Measurements from ENCODE around the gene ENKUR. TPM values are rescaled to one million over a fixed set of nuclear protein-coding genes. Genes with fewer than 3 reads are reported as not detected.
A peak's percentile ranks its signal among the peaks of the same experiment; 100 is the strongest.
"Not testable (repeated sequence)": the region's sequence is repeated elsewhere in the genome, so short reads cannot be mapped to it uniquely, and the experiment has no call there.

The ENKUR gene
- total and polyA plus RNA-seq, 5 experiments from 2014 or later: not detected

DNA sequence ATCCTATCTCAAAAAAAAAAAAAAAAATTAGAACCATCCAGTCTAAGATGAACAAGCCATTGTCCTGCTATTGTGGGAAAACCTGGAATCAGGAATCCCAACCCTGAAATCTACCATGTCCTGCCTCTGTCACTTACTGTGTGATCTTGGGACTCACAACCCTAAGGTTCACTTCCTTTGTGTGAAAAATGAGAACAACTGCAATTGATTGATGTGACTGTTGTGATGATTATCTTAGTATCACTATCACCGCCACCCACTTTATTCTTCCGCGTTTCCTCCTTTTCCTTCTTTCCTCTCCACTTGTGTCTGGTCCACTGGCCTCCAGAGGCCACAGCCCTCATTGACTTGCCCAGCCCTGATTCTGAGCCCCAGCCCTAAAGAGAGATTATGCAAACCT, 50.9 kb downstream of the ENKUR start:
- no peak overlapping the region for H3K4me3 Mint-ChIP-seq

DNA sequence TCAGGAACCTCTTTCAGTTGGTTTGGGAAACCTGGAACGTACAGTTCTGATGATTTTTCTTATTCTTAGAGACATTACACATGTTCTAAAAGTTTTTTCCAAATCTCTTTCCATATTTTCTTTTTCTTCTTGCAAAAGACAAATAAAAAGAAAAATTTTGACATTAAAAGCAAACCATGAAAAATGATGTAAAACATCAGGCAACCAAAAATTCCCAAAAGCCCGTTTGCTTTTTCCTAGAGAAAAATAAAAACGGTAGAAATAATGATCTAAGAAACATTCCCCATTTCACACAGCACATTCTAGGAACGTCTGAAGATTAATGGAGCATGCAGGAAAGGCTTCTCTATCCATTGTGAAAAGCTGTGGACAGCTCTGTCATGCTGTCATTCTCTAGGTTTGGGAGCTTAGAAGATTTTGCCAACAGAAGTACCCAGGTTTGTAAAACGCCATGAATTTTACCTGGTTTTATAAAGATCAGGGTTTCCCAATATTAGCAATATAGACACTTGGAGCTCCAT, 52.4 kb downstream of the ENKUR start:
- Mint-ChIP-seq H3K27ac (no peak overlapping the region), H3K4me1 (peaks cover 0 to 2% (median 0%) of the 10 kb centered on the region in 4 donors), H3K36me3 (no peaks in the 10 kb centered on the region), H3K4me3 (no peak overlapping the region), H3K27me3 (no peaks in the 10 kb centered on the region), H3K9me3 (no peaks in the 10 kb centered on the region)
- ATAC-seq: no peak
- POLR2A ChIA-PET: no interaction called here
- DNase-seq: no peak

More for the DNA sequence above, 50.9 kb downstream of the ENKUR start:
- Mint-ChIP-seq H3K4me1 (peaks cover 0 to 2% (median under 1%) of the 10 kb centered on the region in 4 donors), H3K27me3 (no peaks in the 10 kb centered on the region), H3K36me3 (no peaks in the 10 kb centered on the region), H3K27ac (no peak overlapping the region), H3K9me3 (no peaks in the 10 kb centered on the region)
- DNase-seq (no peak), ATAC-seq (no peak)
- POLR2A ChIA-PET: no interaction called here

DNA sequence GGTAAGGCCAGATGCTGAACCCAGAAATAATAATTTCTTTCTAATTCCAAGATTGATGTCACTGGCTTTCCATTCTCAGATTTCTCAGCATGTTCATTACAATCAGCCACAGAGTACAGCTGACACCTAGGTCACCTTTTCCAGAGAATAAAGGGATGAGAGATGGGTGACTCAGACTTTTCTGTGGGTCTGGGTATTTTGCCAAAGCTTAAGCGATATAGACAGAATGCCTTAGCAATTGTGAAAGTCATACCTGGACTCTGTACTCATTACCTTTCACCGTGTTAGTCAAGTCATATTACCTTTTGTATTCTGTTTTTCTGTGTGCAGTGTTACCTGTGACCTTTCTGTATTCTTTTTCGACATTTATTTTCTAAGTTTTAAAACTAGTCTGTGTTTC, 53.0 kb downstream of the ENKUR start:
- DNase-seq: no peak
- peaks cover 0 to 2% (median 0%) of the 10 kb centered on the region in 4 donors for H3K4me1 Mint-ChIP-seq
- no peaks in the 10 kb centered on the region for H3K27me3 Mint-ChIP-seq
- POLR2A ChIA-PET: no interaction called here
- no peak for ATAC-seq
- no peaks in the 10 kb centered on the region for H3K9me3 Mint-ChIP-seq
- H3K27ac Mint-ChIP-seq: no peak overlapping the region
- H3K36me3 Mint-ChIP-seq: no peaks in the 10 kb centered on the region
- no peak overlapping the region for H3K4me3 Mint-ChIP-seq

DNA sequence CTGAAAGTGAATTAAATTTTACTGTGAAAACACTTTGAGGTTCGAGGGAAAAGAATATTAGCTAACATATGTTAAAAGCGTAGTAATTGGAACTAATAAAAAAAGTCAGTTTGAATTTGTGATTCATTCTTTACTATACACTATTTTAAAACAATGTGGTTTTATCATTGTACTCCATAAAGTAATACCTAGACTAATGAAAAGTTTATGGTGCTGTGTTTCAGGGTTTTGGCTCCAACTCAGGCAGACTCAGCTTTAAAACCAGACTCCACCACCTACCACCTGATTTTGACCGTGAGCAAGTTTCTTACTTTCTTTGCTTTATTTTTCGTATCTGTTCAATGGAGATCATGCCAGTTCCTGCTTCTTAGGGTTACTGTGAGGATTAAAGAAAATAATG, 54.4 kb downstream of the ENKUR start:
- no peaks in the 10 kb centered on the region for H3K9me3 Mint-ChIP-seq
- no peak overlapping the region for H3K4me3 Mint-ChIP-seq
- H3K27ac Mint-ChIP-seq: no peak overlapping the region
- POLR2A ChIA-PET: no interaction called here
- H3K4me1 Mint-ChIP-seq: peaks cover 0 to 2% (median 0%) of the 10 kb centered on the region in 4 donors
- no peaks in the 10 kb centered on the region for H3K27me3 Mint-ChIP-seq
- DNase-seq (no peak), ATAC-seq (no peak)
- no peaks in the 10 kb centered on the region for H3K36me3 Mint-ChIP-seq

DNA sequence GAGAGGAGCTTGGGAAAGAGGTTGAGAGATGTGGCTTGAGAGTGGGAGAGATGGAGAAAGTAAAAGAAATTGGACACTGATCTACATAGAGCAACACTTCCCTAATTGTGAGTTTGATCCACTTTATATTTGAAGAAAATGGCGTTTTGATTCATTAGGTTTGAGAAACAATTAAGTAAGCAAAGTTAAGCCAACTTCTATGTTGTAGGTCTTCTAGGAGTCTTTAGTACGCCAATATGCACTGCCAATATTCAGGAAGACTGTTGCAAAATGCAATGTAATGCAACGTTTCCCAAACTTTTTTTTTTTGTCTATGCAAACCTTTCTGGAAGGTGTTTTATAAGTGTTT, 56.6 kb downstream of the ENKUR start:
- DNase-seq: no peak
- H3K36me3 Mint-ChIP-seq: no peaks in the 10 kb centered on the region
- ATAC-seq: no peak
- no peaks in the 10 kb centered on the region for H3K9me3 Mint-ChIP-seq
- H3K27ac Mint-ChIP-seq: no peak overlapping the region
- POLR2A ChIA-PET: no interaction called here
- no peak overlapping the region for H3K4me3 Mint-ChIP-seq
- H3K4me1 Mint-ChIP-seq: peaks cover 0 to 2% (median 0%) of the 10 kb centered on the region in 4 donors
- H3K27me3 Mint-ChIP-seq: no peaks in the 10 kb centered on the region

DNA sequence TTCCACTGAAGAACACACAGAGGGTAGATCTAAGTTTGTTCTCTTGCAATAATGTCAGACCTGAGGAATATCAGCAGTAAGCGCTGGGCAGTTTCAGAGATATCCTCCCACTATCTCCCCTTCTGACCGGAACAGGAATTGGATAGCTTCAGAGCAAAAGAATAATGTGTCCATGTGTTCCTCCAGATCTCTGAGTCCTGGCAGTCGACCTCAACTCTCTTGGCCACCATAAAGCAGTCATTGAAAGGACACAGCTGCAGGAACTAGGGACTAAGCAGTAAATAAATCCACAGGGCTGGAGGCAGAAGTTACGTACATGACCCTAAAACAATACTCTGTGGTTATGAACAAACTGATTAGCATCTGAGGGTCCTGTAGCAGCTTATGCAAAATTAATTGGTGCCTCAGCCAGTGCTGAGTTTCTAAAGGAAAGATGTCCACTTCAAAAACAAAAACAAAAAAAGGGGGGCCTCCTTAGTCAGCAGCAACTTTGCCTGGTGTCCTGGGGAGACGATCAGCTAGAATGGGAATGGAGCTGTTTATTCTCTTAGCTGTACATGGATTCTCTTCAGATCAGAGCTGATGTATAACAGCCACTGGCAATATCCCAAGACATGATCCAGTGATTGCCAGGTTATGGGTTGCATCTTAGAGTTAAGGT, 57.1 kb downstream of the ENKUR start:
- POLR2A ChIA-PET: no interaction called here
- no peak overlapping the region for H3K4me3 Mint-ChIP-seq
- no peak overlapping the region for H3K27ac Mint-ChIP-seq
- peaks cover 0 to 2% (median under 1%) of the 10 kb centered on the region in 4 donors for H3K4me1 Mint-ChIP-seq
- no peaks in the 10 kb centered on the region for H3K27me3 Mint-ChIP-seq
- H3K36me3 Mint-ChIP-seq: no peaks in the 10 kb centered on the region
- no peaks in the 10 kb centered on the region for H3K9me3 Mint-ChIP-seq
- DNase-seq (no peak), ATAC-seq (no peak)

DNA sequence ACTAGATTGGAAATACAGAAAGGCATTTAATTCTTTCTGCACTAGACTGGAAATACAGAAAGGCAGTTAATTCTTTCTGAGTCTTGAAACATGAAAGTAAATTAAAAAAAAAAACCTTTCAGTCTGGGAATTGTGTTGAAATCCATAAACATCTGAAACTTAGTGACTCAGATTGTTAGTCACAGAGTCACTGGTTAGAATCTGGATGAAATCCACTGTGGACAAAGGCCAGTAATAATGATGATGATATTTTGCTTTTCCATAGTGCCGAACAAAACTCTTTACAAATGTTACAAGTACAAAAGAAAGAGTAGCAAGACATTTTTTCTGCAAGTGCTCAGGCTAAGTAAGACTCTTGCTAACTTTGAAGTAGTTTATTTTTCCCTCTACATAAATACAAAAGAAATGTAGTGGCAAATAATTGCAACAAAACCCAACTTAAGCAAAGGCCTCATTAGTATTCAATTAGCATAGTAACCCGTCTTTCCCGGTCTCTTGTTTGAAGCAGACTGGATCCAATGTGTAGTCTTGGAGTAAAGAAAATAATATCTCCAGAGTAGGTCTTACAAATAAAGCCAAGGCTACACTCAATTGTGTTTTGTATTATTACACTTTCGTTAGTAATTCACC, 57.8 kb downstream of the ENKUR start:
- POLR2A ChIA-PET: no interaction called here
- ATAC-seq (no peak), DNase-seq (no peak)
- H3K36me3 Mint-ChIP-seq: no peaks in the 10 kb centered on the region
- peaks cover 0 to 4% (median 0%) of the 10 kb centered on the region in 5 donors for H3K27me3 Mint-ChIP-seq
- no peak overlapping the region for H3K27ac Mint-ChIP-seq
- H3K9me3 Mint-ChIP-seq: no peaks in the 10 kb centered on the region
- no peak overlapping the region for H3K4me3 Mint-ChIP-seq
- peaks cover 2 to 7% (median 4%) of the 10 kb centered on the region in 4 donors for H3K4me1 Mint-ChIP-seq

DNA sequence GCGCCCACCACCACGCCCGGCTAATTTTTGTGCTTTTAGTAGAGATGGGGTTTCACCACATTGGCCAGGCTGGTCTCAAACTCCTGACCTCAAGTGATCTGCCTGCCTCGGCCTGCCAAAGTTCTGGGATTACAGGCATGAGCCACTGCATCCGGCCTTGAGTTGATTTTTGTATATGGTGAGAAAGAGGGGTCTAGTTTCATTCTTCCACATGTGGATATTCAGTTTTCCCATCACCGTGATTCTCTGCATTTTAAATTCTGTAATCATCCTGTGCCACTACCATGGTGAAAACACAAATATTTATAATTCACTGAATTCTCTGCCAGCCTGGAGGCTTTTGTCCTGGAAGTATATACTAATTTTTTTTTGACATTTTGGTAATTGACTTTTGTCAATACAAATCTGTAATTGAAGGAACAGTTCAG, 58.3 kb downstream of the ENKUR start:
- DNase-seq, POLR2A ChIA-PET, ATAC-seq, H3K27me3 Mint-ChIP-seq, H3K9me3 Mint-ChIP-seq, H3K36me3 Mint-ChIP-seq, H3K4me3 Mint-ChIP-seq, H3K27ac Mint-ChIP-seq: not testable (repeated sequence)
- H3K4me1 Mint-ChIP-seq: peaks cover 2 to 12% (median 9%) of the 10 kb centered on the region in 4 donors

DNA sequence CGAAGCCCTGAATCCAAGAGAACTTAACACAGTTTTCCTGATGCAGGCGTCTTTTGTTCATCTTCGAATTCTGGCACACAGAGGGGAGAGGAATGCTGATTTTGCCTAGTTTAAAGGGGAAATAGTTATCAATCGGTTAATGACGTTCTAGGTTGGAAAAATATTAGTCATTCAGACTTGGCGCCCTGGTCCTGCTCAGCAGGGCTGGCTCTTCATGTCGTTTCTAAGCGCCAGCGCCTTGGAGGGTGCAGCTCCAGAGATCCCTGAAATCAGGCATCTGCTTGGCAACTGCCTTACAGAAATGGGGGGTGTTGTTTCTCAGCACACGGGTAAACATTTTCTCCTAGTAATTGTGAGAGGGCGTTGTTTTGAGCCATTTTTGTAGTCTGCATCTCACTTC, 62.3 kb downstream of the ENKUR start:
- Mint-ChIP-seq H3K27ac (peak overlapping the region in 9 of 10 donors; percentile 73 to 95 (median 88)), H3K4me3 (peak overlapping the region; percentile 79 to 90 (median 82)), H3K9me3 (no peaks in the 10 kb centered on the region), H3K4me1 (peaks cover 11 to 24% (median 18%) of the 10 kb centered on the region in 4 donors), H3K27me3 (peaks cover 0 to 4% (median 0%) of the 10 kb centered on the region in 5 donors), H3K36me3 (no peaks in the 10 kb centered on the region)
- POLR2A ChIA-PET: interaction anchor here (1.6 kb wide), 1 partner anchor 229 kb away, joined by 3 read pairs; no protein-coding TSS in a partner anchor
- no peak for DNase-seq
- ATAC-seq: no peak

DNA sequence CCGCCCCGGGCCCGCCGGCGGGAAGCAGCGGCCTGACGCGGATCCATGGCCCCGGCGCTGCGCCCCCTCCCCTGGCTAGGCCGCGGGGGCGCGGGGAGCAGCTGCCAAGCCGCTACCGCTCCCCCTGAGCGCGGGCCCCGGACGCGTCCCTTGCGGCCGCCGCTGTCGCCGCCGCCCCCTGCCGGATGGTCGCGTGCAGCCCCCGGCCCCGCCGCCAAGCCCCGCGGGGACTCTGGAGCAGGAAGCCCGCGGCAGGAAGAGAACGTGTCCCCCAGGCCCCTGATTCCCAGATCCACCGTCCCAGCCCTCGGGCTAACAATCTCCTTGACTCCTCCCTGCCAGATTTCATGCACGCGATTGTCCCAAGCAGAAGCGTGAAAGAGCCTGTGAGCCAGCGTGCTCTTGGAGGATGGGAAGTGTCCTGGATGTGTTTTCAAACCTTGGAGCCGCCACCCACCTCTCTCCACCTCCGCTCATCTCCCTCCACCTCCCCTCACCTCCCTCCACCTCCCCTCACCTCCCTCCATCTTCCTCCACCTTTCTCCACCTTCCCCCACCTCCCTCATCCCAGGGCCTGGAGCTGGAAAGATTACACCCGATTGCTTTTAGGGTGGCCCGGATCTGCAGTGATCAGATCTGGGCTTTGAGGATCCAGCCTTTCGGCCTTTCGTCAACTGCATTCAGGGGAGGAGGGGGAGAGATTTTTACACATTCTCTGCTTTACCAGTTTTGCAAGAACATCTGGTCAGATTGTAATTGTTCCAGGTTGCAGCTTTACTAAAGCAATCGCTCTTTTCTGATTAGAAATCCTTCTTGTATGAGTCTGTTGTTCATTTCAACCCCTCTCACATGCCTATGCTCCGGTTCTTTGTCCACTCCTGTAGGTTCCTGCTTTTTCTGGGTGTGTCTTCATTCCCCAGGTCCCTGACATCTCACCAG, 63.0 kb downstream of the ENKUR start:
- no peaks in the 10 kb centered on the region for H3K36me3 Mint-ChIP-seq
- H3K9me3 Mint-ChIP-seq: no peaks in the 10 kb centered on the region
- H3K4me3 Mint-ChIP-seq: peak overlapping the region; percentile 79 to 90 (median 82)
- DNase-seq: peak; percentile 29 to 74 (median 62)
- peaks cover 14 to 24% (median 19%) of the 10 kb centered on the region in 4 donors for H3K4me1 Mint-ChIP-seq
- POLR2A ChIA-PET: interaction anchor here (0.6 to 1.8 kb wide), 11 partner anchors 10 to 330 kb away, joined by 3 to 16 read pairs (median 3); partner anchors contain the start of genes ARHGAP21, ENKUR and THNSL1
- H3K27me3 Mint-ChIP-seq: peaks cover 0 to 4% (median 0%) of the 10 kb centered on the region in 5 donors
- peak overlapping the region; percentile 73 to 95 (median 87) for H3K27ac Mint-ChIP-seq
- ATAC-seq: peak; percentile 84 to 91

DNA sequence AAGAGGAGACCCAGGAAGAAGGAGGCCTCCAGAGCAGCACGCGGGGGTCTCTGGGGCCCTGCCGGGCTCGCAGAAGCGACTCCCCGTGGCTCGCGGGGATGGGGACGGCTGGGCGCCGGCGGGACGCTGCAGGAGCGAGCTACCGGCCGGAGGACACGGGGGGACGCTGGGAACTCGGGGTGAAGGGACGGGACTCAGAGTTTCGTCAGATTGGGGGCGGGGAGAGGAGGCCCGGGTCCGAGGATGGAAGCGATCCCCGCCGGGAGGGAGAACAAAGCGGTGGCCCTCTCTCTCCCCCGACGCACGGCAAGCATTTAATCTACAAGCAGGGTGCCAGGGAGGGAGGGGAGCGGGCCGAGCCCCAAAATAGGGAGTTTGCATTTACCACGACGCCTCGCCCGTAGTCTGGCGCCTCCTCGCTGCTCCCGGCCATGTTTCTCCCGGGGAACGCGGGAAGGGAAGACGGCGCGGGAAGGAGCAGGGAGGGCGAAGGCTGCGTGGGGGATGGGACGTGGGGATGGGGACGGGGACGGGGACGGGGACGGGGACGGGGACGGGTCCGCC, 63.7 kb downstream of the ENKUR start, which contains the start of gene PRTFDC1:
Gene PRTFDC1 (minus strand): TSS at position 464 of the 564 bp plus-strand sequence. CDS start 31 bp downstream, at position 433.
- peak within 1 kb of the TSS; percentile 74 to 95 (median 88) for H3K27ac Mint-ChIP-seq

More for the DNA sequence above, 63.7 kb downstream of the ENKUR start, which contains the start of gene PRTFDC1:
- H3K9me3 Mint-ChIP-seq: no peaks in the 10 kb centered on the region
- peaks cover 0 to 4% (median 0%) of the 10 kb centered on the region in 5 donors for H3K27me3 Mint-ChIP-seq
- POLR2A ChIA-PET: interaction anchor here (0.6 to 1.8 kb wide), 17 partner anchors 9 to 330 kb away, joined by 3 to 16 read pairs (median 3); partner anchors contain the start of genes ARHGAP21, ENKUR and THNSL1
- ATAC-seq (peak; percentile 65 to 69), DNase-seq (peak in 8 of 10 donors; percentile 2 to 65 (median 38))
- H3K4me1 Mint-ChIP-seq: peaks cover 14 to 25% (median 20%) of the 10 kb centered on the region in 4 donors
- H3K4me3 Mint-ChIP-seq: peak within 1 kb of the TSS; percentile 79 to 91 (median 85)
- no peaks in the 10 kb centered on the region for H3K36me3 Mint-ChIP-seq

Data from naive thymus-derived CD8-positive, alpha-beta T cell (primary cell).